Large intestine (tissue), 1 donor: ENCODE data around the gene SSX1. TPM values are rescaled to one million over a fixed set of nuclear protein-coding genes. Genes with fewer than 3 reads are reported as not detected.

ENCODE experiments used
- polyA plus RNA-seq: library from polyadenylated mRNA; unstranded; fragments of 120-200 nt; gene quantifications from one replicate; pipeline ENCODE4 v1.2.1, GENCODE V29; 2013

The SSX1 gene
- polyA plus RNA-seq, 1 donor: not detected

Other genes starting within 250 kb of the SSX1 start
- not detected for gene SPACA5, start 248.4 kb upstream of the SSX1 start, polyA plus RNA-seq
- gene ZNF630, start 183.8 kb upstream of the SSX1 start, polyA plus RNA-seq: 3.8 TPM
- not detected for gene SPACA5B, start 124.8 kb upstream of the SSX1 start, polyA plus RNA-seq
- gene SSX5, start 58.6 kb upstream of the SSX1 start, polyA plus RNA-seq: not detected
- not detected for gene SSX3, start 101.3 kb downstream of the SSX1 start, polyA plus RNA-seq
- gene SSX4, start 128.1 kb downstream of the SSX1 start, polyA plus RNA-seq: not detected
- not detected for gene SSX4B, start 156.6 kb downstream of the SSX1 start, polyA plus RNA-seq
- gene SLC38A5, start 214.9 kb downstream of the SSX1 start, polyA plus RNA-seq: 66.3 TPM
- 21.1 TPM for gene FTSJ1, start 220.8 kb downstream of the SSX1 start, polyA plus RNA-seq